Ovary (tissue), 3 donors: ENCODE results near the gene GPR137B.

Experiments
- EP300 ChIP-seq: sonication (generic); formaldehyde crosslinking; IDR thresholded peaks from one replicate; pipeline ENCODE4 v1.6.1; 2017; ENCODE audit warnings: antibody characterized with exemption
- POLR2A ChIP-seq: fragments of 450-650 bp; IDR thresholded peaks from one replicate; pipeline ENCODE4 v1.6.1; 2017; ENCODE audit warnings: antibody characterized with exemption, mild to moderate bottlenecking, moderate library complexity
- TF ChIP-seq, protein P1 (sequence below), 3 donors: fragments of 450-650 bp in 2 of 3; fragments of 200-600 bp in 1 of 3; IDR thresholded peaks; one replicate each; pipeline versions ENCODE4 v1.5.1 to v1.8.0; 2016 to 2022; ENCODE audit warnings: antibody characterized with exemption in 3 of 3, mild to moderate bottlenecking in 1 of 3
- donor health status: DM: no; HTN: no; CAD: no.

DNA sequence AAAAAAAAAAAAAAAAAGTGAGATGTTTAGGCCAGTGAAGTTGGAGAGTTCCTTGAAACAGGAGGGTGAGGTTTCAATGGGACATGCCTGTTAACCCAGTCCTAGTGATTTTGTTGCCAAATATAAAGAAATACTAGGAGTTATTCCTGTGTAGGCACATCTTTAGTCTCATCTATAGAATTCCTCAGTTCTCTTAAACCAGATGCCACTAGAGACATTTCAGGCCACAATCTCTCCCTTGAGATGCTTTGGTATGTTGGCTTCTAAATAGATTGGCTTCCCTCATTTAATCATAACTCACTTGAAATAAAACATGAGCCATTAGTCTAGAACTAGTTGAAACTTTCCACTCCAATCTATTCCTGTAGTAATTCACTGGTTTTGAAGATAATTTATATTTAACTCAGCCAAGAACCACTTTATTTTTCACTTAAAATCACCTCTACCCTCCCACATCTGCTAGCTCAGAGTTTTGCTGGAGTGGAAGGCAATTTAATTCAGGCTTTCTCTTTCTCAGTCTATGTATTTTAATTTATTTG is 29.8 kb downstream of the GPR137B start:
- TF ChIP-seq POLR2A (no peak), EP300 (no peak)
- TF ChIP-seq, protein P1, sequence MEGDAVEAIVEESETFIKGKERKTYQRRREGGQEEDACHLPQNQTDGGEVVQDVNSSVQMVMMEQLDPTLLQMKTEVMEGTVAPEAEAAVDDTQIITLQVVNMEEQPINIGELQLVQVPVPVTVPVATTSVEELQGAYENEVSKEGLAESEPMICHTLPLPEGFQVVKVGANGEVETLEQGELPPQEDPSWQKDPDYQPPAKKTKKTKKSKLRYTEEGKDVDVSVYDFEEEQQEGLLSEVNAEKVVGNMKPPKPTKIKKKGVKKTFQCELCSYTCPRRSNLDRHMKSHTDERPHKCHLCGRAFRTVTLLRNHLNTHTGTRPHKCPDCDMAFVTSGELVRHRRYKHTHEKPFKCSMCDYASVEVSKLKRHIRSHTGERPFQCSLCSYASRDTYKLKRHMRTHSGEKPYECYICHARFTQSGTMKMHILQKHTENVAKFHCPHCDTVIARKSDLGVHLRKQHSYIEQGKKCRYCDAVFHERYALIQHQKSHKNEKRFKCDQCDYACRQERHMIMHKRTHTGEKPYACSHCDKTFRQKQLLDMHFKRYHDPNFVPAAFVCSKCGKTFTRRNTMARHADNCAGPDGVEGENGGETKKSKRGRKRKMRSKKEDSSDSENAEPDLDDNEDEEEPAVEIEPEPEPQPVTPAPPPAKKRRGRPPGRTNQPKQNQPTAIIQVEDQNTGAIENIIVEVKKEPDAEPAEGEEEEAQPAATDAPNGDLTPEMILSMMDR (IDR thresholded peaks at IDR 0.05): no peak
